Cardiac septum (tissue), 1 donor: ENCODE results near the gene S1PR1. TPM values are rescaled to one million over a fixed set of nuclear protein-coding genes. Genes with fewer than 3 reads are reported as not detected.

Experiments
- DNase-seq: peaks from one replicate; pipeline ENCODE4 v3.0.0-alpha.2; 2020; ENCODE audit warnings: low spot score
- intact Hi-C: fragments of 100-400 bp; cut with DNase I; formaldehyde crosslinking; loops from one replicate; pipeline ENCODE4 v1.14.0; 2022
- total RNA-seq: library from RNA; stranded (reverse); fragmentation: NEBNext Ultra II Directional; extraction: Animal tissue kit (Norgen Biotek cat#: 25700); gene quantifications from one replicate; pipeline ENCODE4 v1.2.1, GENCODE V29; 2021
- donor health status: DM: no; HTN: no; CAD: no.

Gene S1PR1
- total RNA-seq, 1 donor from 2014 or later, result 57.9 TPM

DNA sequence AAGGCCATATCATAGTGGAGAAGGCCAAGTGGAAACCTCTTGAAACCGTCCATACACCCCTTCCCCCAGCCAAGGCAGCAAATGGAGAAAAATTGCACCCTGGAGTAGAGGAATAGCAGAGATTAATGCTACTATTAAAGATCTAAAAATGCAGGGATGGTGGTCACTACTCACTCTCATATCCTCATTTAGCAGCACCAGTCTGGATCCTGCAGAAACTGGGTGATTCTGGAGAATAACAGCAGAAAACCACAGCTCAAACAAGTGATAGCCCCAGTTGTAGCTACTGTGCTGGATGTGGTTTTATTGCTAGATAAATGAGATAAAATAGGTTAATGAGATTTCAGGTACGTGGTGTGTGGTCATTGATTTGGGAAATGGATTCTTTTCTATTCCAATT lies 30.3 kb downstream of the S1PR1 start:
- no peak for DNase-seq
- intact Hi-C loops, result no loop called here

DNA sequence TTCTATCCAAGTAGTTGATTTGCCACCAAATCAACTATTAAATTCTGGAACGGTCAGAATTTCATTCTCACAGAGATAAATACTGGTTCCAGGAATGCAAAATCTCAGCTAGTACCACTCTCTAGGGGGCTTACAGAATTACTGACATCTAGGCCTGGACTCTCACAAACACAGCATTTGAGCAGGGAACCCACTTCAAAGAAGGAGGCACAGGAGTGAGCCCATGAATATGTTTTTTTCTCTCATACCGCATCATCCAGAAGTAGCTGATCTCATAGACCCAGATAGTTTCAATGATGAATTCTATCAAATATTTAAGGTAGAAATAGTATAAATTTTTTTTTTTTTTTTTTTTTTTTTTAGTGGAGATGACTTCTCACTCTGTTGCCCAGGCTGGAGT lies 32.1 kb downstream of the S1PR1 start:
- intact Hi-C loops, result no loop called here
- DNase-seq, result no peak

DNA sequence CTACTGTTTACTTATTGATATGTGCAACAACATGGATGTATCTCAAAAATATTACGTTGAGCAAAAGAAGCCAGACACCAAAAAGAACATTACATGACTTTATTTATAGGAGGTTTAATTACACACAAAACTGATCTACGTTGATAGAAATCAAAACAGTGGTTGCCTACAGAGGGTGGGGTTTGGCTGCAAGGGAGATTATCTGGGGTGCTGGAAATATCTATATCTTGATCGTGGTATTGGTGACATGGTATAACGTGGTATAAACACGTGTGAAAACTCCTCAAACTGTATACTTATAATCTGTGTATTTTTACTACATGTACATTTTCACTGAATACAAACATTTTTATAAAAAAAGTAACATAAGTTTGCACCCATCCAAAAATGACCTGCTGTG lies 38.9 kb downstream of the S1PR1 start:
- intact Hi-C loops, result no loop called here
- no peak for DNase-seq

DNA sequence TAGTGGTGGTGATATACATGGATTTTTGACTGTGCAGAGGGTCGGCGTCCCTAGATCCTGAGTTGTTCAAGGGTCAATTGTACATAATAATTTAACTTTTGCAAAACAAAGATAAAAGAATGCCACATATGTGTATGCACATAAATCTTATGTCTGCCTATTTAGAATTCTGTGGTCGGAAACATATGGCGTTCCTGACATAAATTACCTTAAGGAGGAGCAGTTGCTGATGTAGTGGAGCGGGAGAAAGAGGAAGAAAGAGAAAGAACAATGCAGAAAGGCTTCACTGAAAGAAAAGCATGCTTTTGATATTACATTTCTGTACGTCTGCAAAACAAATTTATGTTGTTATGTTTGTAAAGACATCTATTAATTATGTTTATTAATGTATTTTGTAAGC lies 40.0 kb downstream of the S1PR1 start:
- no peak for DNase-seq
- intact Hi-C loops, result no loop called here

DNA sequence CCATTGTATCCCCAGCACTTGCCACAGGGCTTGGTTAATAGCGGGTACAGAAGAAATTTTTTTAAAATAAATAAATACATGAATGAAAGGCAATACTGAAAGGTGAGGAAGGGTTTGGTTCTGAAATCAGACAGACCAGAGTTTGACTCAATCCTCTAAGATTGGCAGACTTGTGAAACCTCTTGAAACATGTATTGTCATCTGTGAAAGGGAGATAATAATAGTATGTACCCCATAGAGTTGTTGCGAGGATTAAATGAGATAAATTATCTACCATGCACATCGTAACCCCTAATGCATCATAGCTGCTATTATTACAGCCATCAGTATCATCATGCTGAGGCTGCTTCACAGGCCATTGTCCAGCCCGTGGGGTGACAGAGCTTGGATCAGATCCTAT lies 41.4 kb downstream of the S1PR1 start:
- no peak for DNase-seq
- intact Hi-C loops, result no loop called here

DNA sequence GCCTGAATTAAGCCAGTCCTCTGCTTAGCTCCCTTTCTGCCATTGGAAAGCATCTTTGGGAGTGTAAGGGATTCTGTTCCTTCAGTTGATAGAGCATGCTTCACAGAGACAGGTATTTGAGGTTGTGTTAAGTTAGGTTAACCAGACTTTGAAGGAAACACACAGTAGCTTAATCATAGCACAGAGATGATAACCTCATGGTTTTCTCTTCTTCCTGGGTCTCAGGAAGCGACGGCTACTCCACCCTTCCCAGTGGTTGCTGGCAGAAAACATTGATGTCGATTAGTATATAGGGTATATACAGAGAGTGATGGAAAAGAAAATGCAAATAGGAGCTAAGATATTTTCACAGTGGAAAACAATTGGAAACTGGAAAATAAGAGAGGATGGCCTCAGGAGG lies 42.0 kb downstream of the S1PR1 start:
- intact Hi-C loops, result no loop called here
- no peak for DNase-seq

DNA sequence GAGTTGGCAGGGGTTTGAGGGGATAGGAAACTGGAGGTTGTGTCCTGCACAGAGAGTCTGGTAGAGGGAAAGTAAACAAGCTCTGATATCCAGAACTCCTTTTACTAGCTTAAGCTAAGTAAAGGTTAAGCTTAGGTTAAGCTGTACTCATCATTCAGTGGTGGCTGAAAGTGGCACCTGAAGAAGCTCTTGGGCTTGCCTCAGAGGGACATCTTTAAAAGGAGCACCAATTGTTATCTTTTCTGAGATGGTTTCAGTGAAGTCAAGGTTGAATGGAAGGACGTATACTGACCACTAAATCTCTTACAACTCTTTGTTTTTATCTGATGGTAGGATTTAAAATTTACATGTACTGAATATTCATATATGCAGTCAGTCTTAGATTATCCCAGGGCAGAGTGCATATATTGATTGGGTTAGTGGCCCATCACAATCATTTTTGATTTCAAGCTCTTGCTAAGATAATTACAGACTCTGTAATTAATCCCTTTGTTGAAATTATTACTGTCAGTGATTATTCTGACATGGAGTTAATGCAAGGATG lies 43.3 kb downstream of the S1PR1 start:
- DNase-seq, result no peak
- intact Hi-C loops, result no loop called here

DNA sequence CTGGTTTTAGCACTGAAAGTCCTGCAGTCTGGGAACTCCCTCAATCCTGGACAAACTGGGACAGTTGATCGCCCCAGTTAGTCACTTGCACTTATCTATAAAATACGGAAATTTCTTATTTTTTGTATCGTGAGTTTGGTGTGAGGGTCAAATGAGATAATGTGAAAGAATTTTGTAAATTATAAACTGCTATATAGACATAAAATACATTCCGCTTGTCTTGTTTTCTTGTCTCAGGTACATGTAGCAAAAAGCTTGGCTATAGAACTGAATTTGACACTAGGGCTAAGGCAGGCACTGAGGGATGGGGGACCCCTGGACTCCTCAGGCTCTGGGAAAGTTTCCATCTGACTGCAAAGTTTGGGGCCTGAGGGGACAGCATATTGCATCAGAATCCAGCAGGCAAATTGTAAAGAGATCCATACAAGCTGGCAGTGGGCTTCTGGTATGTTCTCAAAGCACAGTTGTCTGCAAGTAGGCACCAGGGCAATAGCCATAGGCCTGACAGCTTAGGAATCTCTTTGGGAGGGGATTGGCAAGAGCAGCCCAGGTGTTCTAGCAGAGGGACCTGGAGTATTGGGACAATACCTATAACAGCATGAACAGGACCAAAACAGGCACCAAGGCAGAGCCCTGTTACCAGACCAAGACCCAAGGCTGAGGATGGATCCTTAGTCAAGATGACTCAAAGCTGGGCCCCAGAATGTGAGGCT lies 44.3 kb downstream of the S1PR1 start:
- DNase-seq, result no peak
- intact Hi-C loops, result no loop called here

DNA sequence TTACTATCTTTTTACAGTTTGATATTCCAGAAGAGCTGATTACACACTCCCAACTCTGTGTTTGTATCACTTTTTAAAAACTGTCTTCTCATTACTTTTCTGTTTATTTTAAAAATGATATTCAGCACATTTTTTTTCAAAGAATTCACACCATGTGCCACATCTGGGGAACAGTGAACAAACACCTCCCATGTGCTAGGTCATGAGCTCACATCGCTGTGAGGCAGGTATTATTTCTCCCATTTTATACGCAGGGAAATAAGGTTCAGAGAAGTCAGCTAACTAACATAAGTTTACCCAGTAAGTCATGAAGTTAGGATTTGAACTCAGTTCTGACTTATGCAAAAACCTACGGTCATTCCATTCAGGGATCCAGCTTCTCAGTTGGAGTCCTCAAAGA lies 44.9 kb downstream of the S1PR1 start:
- no peak for DNase-seq
- intact Hi-C loops, result no loop called here

DNA sequence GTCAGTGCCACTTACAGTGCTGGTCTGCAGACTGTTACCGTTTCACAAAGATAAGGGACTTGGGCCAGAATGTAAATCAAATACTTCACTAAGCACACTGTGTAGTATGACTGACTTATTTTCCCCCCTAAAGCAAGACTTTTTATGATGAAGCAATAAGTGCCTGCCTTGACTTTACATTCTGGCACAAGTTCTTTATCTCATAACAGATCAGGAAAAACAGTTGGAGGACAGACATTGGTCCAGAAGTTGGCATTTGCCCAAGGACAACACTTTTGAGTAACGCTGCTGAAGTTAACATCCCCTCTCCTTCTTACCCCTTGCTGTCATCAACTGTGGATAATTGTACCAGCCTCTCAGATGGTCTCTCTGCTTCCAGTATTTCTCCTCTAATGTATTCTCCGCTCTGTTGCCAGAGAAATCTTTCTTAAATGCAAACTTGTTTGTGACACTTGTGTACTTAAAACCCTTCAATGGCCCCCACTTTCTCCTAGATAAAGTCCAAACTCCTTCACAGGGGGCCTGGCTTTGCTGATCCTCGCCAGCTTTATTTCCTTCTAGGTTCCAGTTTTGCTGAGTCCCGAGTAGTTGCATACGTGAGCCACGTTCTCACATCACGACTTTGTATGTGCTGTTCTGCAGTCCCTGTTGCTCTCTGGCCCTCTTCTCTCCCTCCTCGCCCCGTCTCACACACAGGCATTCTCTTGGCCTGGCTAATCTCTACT lies 45.7 kb downstream of the S1PR1 start:
- no peak for DNase-seq
- intact Hi-C loops, result no loop called here

DNA sequence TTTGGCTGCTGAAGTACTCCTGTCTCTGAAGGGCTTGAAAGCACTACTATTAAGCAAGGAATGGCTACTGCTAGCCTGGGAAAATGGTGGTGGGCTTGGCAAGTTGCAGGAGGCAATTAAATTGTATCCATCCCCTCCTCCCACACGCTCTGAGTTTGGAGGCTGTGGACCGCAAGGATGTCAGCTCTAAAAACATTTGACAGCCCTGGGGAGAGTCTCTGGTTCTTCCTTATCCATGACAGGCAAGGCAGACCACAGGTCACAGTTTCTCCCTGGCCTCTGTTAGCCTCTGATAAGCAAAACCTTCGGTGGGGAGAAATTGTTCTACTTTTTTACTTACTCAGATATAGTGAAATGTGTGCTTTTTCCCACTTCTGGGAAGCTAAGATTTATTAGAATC lies 46.6 kb downstream of the S1PR1 start:
- intact Hi-C loops, result no loop called here
- DNase-seq, result no peak

DNA sequence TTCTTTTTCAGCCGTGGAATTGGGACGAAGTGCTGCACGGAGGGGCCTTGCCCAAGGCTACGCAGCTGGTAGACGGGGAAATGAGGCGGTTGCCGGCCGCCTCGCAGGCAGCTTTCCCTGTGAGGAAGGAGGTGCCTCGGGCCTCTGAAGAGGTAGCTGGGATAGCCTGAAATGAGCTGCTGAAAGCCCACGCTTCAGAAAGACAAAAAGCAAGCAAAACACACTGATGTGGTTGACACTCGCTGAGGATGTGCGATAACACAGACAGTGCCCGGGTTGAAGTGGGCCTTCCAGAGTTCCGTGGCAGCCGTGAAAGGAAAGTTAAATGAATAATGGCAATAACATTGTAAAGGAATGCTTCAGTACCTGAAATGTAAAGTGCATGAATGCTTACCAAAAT lies 47.2 kb downstream of the S1PR1 start:
- DNase-seq, result no peak
- intact Hi-C loops, result no loop called here

DNA sequence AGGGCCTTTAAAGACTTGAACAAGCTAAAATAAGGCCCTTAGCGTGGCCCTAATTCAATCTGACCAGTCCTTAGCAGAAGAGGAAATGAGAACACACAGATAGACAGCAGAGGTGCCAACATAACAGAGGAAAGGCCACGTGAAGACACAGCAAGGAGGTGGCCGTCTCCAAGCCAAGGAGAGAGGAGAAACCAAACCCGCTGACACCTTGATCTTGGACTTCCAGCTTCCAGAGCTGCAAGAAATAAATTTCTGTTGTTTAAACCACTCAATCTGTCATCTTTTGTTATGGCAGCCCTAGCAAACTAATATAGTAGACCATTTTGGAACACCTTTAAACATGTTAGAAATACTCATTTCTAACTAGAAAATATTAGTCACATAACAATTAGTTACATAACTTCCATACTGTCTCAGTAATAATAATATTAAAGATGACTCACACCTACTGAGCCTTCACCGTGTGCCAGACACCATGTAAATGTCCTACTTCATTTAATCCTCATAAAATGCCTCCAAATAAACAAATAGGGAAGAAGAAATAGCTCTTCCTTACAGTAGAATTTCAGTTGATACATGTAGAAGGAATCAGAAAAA lies 47.9 kb downstream of the S1PR1 start:
- intact Hi-C loops, result loop anchor here (5.0 kb wide), 2 partner anchors 147 to 257 kb away; partner anchors contain the start of gene DPH5
- no peak for DNase-seq

DNA sequence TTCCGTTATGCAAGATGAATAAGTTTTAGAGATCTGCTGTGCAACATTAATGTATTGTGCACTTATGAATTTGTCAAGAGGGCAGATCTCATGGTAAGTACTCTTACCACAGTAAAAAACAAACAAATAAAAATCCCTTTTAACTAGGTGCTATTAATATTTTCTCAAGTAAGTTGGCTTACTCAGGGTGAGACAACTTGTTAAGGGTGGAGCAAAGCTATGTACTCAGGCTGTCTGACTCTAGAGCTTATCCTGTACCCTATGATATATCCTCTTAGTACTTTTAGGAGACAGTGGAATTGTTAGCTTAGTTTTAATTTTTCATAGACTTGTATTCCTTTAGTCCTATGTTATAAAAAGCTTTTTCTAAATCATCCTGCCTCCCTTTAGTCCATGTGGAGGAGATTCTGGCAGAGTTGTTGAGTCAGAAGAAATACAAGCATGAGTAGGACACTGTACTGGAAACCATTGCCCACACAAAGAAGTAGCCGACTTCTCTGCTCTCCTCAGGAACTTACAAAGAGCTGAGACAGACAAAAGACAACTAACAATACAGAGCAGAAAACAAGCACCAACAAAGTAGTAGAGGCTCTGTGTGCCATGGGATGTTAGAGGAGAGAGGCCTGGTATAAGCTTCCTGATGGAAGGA lies 49.2 kb downstream of the S1PR1 start:
- DNase-seq, result no peak
- intact Hi-C loops, result loop anchor here (5.0 kb wide), 2 partner anchors 149 to 259 kb away; partner anchors contain the start of gene DPH5

DNA sequence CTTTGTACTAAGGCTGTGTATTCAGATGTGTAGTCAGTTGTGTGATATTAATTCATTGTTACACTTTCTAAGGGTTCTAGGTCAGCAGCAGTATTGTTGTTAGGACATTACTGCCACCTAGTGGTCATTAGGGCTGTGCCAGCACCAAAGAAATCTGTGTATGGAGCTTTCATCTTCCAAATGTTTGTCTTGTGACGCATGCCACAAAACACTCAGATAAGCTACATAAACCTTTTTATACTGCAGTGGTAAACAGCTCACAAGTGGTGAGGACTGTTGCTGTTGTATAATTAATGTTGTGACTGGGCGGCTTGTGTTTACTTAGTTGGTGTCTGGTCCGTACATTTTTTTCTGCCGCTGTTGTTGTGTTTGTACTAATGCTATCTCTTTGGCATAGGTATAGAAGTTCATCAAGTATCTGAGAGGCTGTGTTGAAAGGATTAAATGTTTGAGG lies 51.7 kb downstream of the S1PR1 start:
- intact Hi-C loops, result loop anchor here (2.0 to 5.0 kb wide), 4 partner anchors 50 to 368 kb away; partner anchors contain the start of gene DPH5
- DNase-seq, result no peak

DNA sequence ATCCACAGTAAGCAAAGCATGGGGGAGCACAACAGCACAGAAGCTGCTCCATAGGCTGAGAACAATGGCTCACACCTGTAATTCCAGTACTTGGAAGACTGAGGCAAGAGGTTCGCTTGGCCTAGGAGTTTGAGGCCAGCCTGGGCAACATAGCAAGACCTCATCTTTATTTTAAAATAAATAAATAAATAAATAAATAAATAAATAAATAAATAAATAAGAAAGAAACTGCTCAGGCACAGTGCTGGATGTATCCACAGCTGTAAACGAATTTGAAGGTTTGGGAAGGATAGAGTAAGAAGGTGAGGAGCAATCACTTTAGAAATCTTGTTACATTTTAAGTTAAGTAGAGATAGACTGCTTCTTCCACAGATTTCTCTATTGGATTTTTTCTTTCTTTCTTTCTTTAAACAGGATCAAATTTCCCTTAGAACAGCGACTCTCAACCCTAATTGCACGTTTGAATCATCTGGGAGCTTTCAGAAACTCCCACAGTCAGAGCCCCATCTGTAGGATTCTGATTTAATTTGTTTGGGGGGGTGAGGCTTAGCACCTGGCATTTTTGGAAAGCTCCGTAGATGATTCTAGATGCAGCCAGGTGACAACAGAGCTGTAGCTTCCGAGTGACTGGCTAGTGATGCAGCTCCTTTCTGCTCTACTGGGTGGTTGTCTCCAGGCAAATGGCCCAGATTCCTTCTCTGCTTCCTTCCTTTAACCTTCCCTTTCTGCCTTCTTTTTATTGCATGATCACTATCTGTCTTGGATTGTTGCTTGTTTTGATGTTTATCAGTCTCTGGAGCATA lies 53.5 kb downstream of the S1PR1 start:
- DNase-seq, result no peak
- intact Hi-C loops, result no loop called here
